Measurements from ENCODE around the gene PCDHGA8. TPM values are rescaled to one million over a fixed set of nuclear protein-coding genes. Genes with fewer than 3 reads are reported as not detected.

The PCDHGA8 gene
- total RNA-seq, 1 experiment from 2014 or later, result not detected

GRCh38 chr5:141382469-141383294 is 9.8 kb upstream of the PCDHGA8 start, which contains the start of gene PCDHGA7:
TSS of gene PCDHGA7 (plus strand) at chr5:141382742. CDS start at chr5:141382900, 158 bp downstream.
- no peak within 1 kb of the TSS for H3K4me2 ChIP-seq (ENCODE audit: low read length)
- ChIA-PET RAD21 (ENCODE audit: low non-redundant PET in 1 of 2, low total read pairs in 2 of 2, uncharacterized antibody in 2 of 2, unreplicated experiment in 2 of 2) (no interaction called here), CTCF (no interaction called here), POLR2A (no interaction called here)
- H3K36me3 ChIP-seq (ENCODE audit: control insufficient read depth in 1 of 2, insufficient read depth in 2 of 2, low read length in 2 of 2), result no peaks in the 10 kb centered on the region
- intact Hi-C loops (cut with micrococcal nuclease), result no loop called here
- no TSS peak for BruUV-seq (replicated peaks)
- TF ChIP-seq CTCF (IDR thresholded peaks at IDR 0.05 in 2 of 3, conservative IDR thresholded peaks at IDR 0.05 in 1 of 3; ENCODE audit: borderline replicate concordance in 1 of 3, insufficient read depth in 1 of 3, low read depth in 2 of 3, low read length in 2 of 3) (no peak), EZH2 (IDR thresholded peaks at IDR 0.05) (no peak), TCF7L2 (IDR thresholded peaks at IDR 0.05; ENCODE audit: borderline replicate concordance, extremely low read depth, insufficient read depth, insufficient read length) (no peak), POLR2A (IDR thresholded peaks at IDR 0.05; ENCODE audit: borderline replicate concordance, extremely low read depth, insufficient read depth, insufficient read length) (no peak), ZFX (IDR thresholded peaks at IDR 0.05) (no peak), YY1 (IDR thresholded peaks at IDR 0.05; ENCODE audit: extremely low read depth, insufficient replicate concordance, low read depth, low read length) (no peak), SIN3A (IDR thresholded peaks at IDR 0.05; ENCODE audit: low read depth) (no peak), ZBTB33 (IDR thresholded peaks at IDR 0.05; ENCODE audit: extremely low read depth, insufficient replicate concordance, low read length) (no peak), ZNF274 (IDR thresholded peaks at IDR 0.05; ENCODE audit: low read depth, low read length) (no peak), EZH2phosphoT487 (IDR thresholded peaks at IDR 0.05; ENCODE audit: borderline replicate concordance) (no peak), CBX3 (IDR thresholded peaks at IDR 0.05; ENCODE audit: low read depth) (no peak), CEBPB (IDR thresholded peaks at IDR 0.05; ENCODE audit: low read depth) (no peak), SRF (IDR thresholded peaks at IDR 0.05; ENCODE audit: low read depth) (no peak), POLR2AphosphoS5 (IDR thresholded peaks at IDR 0.05; ENCODE audit: low read depth, low read length) (no peak), RAD21 (IDR thresholded peaks at IDR 0.05; ENCODE audit: low read depth) (no peak), REST (IDR thresholded peaks at IDR 0.05; ENCODE audit: low read depth) (no peak), ELF1 (IDR thresholded peaks at IDR 0.05; ENCODE audit: borderline replicate concordance, low read depth) (no peak), JUND (IDR thresholded peaks at IDR 0.05) (no peak)
- TF ChIP-seq, protein P1, sequence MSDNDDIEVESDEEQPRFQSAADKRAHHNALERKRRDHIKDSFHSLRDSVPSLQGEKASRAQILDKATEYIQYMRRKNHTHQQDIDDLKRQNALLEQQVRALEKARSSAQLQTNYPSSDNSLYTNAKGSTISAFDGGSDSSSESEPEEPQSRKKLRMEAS (IDR thresholded peaks at IDR 0.05), result no peak
- TF ChIP-seq, protein P2, sequence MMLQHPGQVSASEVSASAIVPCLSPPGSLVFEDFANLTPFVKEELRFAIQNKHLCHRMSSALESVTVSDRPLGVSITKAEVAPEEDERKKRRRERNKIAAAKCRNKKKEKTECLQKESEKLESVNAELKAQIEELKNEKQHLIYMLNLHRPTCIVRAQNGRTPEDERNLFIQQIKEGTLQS (IDR thresholded peaks at IDR 0.05), result no peak
- H3K9me3 ChIP-seq (ENCODE audit: control insufficient read depth in 1 of 2, insufficient read depth in 1 of 2, low read depth in 1 of 2, low read length in 2 of 2), result no peaks in the 10 kb centered on the region; a peak in 2 of 4 replicates
- no peak for ATAC-seq
- H3K27ac ChIP-seq (ENCODE audit: low read depth, low read length), result no peak within 1 kb of the TSS
- no peaks in the 10 kb centered on the region for H3K4me1 ChIP-seq (ENCODE audit: control insufficient read depth in 1 of 2, insufficient read depth in 2 of 2, low read length in 2 of 2)
- H3K27me3 ChIP-seq (ENCODE audit: insufficient read depth, low read length), result no peaks in the 10 kb centered on the region
- no peak within 1 kb of the TSS for H3K4me3 ChIP-seq (replicated peaks in 1 of 2; ENCODE audit: low read depth in 1 of 2, low read length in 2 of 2)
- no peak for DNase-seq (ENCODE audit: low read depth, low spot score)
- H3K9me2 ChIP-seq (ENCODE audit: insufficient read depth), result no peaks in the 10 kb centered on the region
- no peaks in the 10 kb centered on the region for H4K20me1 ChIP-seq (ENCODE audit: insufficient read depth)
- no peak within 1 kb of the TSS for H2AFZ ChIP-seq (ENCODE audit: low read depth, low read length, poor library complexity, severe bottlenecking)
- H3K79me2 ChIP-seq (ENCODE audit: insufficient read depth, low read length), result no peaks in the 10 kb centered on the region
- no peak within 1 kb of the TSS for H3K9ac ChIP-seq (ENCODE audit: low read length)

Data from HCT116 (cell line).